NCI-H526 treated with DMSO at 0.1 percent for 48 hours (cell line): ENCODE data around the gene IGFLR1.
"Not testable (repeated sequence)": the region's sequence is repeated elsewhere in the genome, so short reads cannot be mapped to it uniquely, and the experiment has no call there.

Source experiments
- DNase-seq: peaks from one replicate; lab custom pipeline; 2025; lab: John Stamatoyannopoulos, UW

The IGFLR1 gene

DNA sequence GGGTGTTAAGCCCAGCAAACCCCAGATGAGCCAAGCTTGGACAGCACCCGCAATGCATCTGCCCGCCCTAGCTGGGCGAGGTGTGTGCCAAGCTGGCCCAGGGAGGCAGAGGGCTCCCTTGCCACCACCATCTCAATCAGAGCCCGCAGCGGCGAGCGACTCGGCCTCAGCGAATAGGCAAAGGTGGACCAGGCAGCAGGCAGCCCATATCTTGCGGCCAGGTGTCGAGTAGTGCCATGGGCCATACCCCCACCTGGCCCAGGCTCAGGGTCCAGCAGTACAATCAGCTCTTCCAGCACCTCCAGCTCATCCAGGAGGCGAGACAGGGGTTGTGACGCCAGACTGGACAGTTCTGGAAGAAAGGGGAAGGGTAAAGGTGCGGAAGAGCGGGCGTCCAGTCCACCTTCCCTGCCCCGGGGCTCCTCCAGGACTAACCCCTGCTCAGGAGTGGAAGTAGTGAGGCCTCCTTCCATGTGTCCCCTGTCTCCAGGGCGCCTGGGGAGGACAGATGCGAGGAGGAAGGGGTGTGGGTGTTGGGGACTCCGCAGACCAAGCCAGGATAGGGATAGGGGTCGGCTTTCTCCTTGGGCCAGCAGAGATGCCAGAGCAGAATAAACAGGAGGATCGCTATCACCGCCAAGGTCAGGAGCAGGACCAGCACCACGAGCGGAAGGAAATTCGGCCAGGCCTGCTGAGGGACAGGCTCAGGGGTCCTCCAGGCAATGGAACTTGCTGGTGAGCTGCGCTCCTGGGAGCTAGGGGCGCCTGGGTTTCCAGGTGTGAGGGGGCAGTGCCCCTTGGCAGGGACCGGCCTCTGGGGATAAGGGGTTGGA, 2.8 kb downstream of the IGFLR1 start:
- no peak for DNase-seq

DNA sequence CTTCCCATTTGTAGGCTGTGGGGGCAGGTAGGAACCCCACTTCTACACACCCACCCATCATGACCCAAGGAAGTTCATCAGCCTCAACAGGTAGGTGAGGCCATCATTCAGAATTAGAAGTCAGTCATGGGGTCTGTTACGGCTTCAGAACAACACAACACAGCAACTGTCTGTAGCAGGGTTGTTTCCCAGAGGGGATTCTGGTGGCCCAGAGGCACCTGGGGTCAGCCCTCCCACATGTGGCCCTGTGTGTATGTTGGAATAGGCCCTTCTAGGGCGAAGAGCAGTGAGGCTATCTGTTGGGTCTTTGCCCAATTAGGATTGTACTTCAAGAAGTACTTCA, 3.4 kb downstream of the IGFLR1 start:
- no peak for DNase-seq

DNA sequence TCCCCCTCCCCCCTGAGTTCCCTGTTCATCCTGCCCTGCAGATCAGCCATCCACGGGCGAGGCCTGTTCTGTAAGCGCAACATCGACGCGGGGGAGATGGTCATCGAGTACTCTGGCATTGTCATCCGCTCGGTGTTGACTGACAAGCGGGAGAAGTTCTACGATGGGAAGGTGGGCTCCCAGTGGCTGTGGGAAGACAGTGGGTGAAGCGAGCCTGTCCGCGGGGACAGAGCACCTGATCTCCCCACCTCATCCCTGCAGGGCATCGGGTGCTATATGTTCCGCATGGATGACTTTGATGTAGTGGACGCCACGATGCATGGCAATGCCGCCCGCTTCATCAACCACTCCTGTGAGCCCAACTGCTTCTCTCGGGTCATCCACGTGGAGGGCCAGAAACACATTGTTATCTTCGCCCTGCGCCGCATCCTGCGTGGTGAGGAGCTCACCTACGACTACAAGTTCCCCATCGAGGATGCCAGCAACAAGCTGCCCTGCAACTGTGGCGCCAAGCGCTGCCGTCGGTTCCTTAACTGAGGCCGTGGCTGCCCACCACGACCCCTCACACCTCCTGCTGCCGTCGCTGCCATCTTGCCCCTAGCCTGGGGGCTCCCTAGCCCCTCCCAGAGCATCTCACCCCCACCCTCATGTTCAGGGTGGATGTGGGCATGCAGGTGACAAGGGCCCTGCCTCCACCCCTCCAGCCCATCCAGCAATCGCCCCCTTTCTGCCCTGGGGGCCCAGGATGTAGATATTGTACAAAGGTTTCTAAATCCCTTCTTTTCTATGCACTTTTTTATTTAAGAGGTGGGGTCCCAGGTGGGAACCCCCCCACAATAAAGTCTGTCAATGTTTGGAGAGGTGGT, 4.0 kb downstream of the IGFLR1 start:
- no peak for DNase-seq

DNA sequence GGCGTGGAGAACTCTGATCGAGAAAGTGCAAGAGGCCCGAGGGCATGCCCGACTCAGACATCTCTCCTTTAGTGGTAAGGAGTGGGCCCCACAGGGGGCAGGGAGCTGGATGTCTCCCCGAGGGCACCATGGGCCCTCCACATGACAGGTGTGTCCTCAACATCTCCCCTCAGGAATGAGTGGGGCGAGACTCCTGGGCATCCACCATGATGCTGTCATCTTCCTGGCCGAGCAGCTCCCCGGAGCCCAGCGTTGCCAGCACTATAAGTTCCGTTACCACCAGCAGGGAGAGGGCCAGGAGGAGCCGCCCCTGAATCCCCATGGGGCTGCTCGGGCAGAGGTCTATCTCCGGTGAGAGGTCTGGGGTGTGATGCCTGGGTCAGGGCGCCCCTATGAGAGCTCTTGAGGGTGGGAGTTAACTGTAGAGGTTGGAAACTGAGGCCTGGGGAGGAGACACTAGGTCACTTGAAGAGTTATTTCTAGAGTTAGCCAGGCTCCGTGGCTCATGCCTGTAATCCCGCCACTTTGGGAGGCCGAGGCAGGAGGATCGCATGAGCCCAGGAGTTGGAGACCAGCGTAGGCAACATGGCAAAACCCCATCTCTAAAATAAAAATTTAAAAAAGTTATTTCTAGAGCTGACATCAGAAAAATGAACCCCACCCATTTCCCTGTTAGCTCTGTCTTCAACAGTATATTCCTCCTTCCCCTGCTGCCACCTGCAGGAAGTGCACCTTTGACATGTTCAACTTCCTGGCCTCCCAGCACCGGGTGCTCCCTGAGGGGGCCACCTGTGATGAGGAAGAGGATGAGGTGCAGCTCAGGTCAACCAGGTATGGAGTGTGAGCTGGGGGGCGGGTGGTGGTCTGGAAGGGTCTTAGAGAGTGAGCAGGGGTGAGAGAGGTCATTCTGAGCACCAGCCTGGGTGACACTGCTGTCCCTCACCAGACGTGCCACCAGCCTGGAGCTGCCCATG, 5.1 kb downstream of the IGFLR1 start:
- no peak for DNase-seq

DNA sequence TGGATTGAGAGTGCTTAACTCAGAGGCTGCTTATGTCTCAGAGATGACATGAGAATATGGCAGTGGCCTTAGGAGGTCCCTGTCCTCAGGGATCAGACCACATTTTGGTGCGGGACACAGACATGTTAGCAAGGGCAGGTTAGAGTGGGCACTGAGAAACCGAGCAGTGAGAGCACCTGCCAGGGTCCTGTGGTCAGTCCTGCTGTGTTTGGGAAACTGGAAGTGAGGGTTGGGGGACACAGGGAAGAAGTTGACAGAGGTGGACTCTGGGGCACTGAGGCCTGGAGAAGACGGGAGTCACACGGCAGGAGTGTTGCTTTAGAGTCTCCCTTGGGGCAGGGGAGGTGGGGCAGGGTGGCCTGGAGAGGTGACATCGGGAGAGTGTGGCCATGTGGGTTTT, 7.4 kb downstream of the IGFLR1 start:
- DNase-seq = no peak

DNA sequence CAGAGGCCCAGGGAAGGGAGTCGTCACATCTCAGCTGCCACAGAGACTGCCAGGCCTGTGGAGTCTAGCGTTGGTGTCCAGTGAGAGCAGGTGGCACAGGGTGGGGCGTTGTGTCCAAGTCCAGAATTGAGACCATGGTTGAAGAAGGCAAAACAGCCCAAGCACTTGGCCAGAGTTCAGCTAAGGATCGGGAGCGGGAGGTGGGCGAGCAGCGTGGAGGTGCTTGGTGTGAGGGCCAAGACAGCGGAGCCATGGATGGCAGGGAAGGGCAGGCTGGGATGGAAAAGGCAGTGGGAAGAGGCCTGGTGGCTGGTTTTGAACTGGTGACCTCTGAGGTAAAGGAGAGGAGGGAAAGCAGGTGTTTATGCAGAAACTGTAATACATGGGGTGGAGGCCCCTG, 8.0 kb downstream of the IGFLR1 start:
- no peak for DNase-seq

DNA sequence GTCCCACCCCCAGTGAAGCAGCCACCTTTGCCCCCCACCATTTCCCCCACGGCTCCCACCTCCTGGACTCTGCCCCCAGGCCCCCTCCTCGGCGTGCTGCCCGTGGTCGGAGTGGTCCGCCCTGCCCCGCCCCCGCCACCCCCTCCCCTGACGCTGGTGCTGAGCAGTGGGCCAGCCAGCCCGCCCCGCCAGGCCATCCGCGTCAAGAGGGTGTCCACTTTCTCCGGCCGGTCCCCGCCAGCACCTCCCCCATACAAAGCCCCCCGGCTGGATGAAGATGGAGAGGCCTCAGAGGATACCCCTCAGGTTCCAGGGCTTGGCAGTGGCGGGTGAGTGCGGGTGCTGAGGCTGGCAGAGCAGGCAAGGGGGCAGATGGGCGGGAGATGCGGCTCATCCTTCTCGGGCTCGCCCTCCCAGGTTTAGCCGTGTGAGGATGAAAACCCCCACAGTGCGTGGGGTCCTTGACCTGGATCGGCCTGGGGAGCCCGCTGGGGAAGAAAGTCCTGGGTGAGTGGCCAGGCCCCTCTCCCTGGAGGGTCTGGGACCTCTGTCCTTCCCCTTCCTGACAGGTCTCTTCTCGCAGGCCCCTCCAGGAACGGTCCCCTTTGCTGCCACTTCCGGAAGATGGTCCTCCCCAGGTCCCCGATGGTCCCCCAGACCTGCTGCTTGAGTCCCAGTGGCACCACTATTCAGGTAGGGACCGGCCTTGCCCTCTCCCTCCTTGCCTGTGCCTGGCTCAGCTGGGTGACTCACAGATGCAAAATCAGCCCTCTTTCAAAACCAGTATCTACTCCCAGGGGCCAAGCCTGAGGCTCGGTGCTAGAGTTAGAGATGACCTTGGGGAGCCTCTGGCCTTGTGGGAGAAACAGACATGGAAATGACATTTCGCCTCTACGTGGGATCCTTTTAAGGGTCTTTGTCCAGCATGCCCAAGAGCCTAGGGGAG, 8.8 kb downstream of the IGFLR1 start:
- DNase-seq = no peak

DNA sequence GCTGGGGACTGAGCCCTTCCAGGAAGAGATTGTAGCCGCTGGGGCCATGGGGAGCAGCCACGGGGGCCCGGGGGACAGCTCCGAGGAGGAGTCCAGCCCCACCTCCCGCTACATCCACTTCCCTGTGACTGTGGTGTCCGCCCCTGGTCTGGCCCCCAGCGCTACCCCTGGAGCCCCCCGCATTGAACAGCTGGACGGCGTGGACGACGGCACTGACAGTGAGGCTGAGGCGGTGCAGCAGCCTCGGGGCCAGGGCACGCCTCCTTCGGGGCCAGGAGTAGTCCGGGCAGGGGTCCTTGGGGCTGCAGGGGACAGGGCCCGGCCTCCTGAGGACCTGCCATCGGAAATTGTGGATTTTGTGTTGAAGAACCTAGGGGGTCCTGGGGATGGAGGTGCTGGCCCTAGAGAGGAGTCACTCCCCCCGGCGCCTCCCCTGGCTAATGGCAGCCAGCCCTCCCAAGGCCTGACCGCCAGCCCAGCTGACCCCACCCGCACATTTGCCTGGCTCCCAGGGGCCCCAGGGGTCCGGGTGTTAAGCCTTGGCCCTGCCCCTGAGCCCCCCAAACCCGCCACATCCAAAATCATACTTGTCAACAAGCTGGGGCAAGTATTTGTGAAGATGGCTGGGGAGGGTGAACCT, 9.6 kb downstream of the IGFLR1 start:
- DNase-seq = no peak

DNA sequence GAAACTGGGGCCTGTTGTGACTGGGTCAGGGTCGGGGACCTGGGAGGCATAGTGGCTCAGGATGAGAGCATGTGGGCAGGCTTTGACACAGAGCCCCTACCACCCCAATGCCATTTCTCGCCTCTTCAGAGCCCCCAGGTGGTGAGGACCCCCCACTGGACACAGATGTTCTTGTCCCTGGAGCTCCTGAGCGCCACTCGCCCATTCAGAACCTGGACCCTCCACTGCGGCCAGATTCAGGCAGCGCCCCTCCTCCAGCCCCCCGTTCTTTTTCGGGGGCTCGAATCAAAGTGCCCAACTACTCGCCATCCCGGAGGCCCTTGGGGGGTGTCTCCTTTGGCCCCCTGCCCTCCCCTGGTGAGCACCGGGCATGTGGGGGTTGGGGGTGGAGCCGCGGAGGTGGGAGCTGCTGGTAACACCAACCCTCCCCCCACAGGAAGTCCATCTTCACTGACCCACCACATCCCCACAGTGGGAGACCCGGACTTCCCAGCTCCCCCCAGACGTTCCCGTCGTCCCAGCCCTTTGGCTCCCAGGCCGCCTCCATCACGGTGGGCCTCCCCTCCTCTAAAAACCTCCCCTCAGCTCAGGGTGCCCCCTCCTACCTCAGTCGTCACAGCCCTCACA, 10.4 kb downstream of the IGFLR1 start:
- DNase-seq = no peak

DNA sequence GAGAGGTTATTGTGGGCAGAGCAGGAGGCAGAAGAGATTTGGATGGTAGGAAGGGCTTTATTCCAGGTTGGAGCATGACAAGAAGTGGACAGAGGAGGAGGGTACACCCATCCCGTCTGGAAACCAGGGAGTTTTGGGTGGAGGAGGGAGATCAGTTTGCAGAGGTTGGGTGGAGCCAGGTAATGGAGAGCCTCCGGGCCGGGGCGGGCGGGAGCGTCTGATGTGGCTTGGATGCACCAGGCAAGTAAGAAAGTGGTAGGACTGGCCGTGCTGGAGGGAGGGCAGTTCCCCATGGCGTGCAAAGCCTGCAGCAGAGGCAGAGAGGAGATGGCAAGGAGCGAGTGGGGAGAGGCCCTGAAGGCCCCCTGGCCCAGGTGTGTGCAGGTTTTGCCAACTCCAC, 10.9 kb downstream of the IGFLR1 start:
- no peak for DNase-seq

DNA sequence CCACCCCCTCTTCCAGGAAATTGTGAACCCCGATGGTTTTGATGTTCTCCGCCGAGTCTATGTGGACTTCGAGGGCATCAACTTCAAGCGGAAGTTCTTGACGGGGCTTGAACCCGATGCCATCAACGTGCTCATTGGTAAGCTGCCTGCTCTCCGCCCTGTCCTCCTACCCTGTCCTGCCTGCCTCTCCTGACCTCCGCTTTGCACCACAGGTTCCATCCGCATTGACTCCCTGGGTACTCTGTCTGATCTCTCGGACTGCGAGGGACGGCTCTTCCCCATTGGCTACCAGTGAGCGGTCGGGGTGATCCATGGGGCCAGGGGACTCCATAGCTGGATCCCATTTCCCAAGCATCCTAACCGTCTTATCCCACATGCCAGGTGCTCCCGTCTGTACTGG, 11.9 kb downstream of the IGFLR1 start:
- DNase-seq = no peak

DNA sequence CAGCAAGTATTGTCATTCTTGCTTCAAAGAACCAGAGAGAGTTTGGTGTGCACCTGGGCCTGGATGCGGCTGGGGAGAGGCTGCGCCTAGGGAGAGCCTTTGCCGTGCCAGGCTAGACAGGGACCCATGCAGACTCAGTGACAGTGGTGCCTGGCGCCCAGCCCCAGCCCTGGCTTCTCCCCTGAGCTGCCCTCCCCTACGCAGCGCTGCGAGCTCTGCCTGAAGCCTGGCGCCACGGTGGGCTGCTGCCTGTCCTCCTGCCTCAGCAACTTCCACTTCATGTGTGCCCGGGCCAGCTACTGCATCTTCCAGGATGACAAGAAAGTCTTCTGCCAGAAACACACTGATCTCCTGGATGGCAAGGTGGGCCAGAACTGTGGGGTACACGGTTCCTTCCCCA, 12.5 kb downstream of the IGFLR1 start:
- no peak for DNase-seq

DNA sequence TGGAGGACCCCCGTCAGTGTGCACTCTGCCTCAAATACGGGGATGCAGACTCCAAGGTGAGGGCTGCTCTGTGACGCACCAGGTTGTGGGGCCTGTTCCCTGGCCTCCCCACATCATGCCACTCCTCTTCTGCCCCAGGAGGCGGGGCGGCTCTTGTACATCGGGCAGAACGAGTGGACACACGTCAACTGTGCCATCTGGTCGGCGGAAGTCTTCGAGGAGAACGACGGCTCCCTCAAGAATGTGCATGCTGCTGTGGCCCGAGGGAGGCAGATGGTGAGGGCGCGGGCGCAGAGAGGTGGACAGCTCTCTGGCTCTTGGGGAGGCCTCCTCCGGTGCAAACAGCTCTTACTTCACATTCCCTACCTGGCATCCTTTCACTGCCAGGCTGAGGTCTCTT, 13.2 kb downstream of the IGFLR1 start:
- DNase-seq = no peak

DNA sequence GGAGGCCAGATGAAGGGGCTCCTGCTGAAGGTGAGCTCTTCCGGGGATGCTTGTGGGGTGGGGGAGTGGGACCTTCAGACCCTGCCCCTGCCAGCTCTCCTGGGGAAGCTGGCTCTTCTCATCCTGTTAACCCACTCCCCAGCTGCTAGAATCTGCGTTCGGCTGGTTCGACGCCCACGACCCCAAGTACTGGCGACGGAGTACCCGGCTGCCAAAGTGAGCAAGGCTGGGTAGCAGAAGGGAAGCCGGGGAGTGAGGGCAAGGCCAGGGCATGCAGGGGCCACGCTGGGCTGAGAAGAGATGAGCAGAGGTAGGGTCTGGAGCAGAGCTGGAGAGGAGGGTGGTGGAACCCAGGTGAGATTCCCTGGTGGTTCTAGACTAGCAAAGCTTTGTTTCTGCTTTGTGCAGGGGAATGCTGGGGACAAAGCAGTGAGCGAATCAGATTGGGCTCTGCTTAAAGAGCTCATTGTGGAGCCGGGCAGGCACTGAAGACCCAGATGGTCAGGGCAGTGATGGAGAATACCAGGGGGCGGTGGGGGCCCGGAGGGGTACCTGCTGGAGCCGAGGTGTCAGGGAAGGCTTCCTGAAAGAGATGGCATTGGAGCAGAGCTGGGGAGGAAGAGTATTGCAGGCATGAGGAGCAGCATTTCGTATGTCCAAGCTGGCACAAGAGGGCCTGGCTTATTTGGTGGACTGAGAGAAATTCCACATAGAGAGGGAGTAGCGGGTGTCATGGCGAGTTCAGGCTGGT, 14.1 kb downstream of the IGFLR1 start:
- DNase-seq = no peak

DNA sequence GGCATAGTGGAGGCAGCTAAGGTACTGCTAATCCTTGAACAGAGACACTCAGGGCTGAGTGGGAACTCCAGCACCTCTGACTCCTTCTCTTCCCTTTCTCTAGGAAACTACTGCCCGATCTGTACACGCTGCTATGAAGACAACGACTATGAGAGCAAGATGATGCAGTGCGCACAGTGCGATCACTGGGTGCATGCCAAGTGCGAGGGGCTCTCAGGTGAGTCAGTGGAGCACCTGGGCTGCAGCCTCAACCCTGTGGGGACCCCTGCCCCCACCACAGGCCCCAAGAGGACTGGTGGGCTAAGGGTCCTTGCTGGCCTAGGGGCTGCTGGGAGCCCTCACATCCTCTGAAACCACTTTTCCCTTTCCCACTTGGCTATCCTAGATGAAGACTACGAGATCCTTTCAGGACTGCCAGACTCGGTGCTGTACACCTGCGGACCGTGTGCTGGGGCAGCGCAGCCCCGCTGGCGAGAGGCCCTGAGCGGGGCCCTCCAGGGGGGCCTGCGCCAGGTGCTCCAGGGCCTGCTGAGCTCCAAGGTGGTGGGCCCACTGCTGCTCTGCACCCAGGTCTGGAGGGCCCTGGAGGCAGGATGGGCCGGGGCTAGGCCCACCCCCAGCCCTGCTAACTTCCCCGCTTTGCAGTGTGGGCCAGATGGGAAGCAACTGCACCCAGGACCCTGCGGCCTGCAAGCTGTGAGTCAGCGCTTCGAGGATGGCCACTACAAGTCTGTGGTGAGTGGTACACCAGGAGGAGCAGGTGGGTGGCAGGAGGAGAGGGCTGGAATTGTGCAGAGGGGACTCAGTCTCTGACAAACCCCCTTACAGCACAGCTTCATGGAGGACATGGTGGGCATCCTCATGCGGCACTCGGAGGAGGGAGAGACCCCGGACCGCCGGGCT, 14.9 kb downstream of the IGFLR1 start:
- DNase-seq = no peak

DNA sequence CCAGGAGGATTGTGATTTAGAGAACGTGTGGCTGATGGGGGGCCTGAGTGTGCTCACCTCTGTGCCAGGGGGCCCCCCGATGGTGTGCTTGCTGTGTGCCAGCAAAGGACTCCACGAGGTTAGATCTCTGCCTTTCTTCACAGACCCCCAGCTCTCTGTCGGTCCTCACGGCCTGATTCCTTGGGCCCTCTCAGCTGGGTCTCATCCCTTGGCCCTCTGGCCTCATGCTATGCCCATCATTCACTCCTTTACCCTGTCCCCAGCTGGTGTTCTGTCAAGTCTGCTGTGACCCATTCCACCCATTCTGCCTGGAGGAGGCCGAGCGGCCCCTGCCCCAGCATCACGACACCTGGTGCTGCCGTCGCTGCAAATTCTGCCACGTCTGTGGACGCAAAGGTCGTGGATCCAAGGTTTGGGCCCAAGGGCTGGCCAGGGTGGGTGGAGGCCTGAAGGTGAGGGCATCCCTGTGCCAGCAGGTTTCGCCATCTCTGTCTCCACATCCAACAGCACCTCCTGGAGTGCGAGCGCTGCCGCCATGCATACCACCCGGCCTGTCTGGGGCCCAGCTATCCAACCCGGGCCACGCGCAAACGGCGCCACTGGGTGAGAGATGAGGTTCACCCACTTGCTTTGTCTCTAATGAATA, 16.9 kb downstream of the IGFLR1 start:
- DNase-seq = no peak

DNA sequence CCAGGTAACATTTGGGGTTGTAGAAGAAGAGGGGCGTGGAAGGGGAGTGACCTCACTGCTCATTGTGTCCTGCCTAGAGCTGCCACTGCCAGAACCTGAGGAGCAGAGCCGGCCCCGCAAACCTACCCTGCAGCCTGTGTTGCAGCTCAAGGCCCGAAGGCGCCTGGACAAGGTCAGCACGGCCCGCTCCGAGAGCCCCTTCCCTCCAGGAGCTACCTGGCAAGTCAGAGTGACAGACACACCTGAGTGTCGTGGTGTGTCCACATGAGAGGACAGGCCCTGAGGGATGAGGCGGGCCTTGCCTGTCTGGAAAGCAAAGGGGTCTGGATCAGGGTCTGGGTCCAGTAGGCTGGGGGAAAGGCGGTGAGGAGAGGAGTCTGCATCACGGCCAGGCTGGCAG, 17.7 kb downstream of the IGFLR1 start:
- no peak for DNase-seq

DNA sequence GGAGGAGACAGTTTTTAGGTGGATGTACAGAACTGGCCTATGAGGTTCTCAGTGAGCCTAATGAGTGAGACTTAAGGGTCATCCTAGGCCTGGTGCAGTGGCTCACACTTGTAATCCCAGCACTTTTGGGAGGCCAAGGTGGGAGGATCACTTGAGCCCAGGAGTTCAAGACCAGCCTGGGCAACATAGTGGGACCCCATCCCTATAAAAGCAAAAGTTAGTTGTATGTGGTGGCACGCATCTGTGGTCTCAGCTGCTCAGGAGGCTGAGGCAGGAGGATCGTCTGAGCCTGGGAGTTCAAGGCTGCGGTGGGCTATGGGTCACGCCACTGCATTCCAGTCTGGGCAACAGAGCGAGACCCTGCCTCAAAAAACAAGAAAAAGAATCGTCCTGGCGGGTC, 18.1 kb downstream of the IGFLR1 start:
- not testable (repeated sequence) for DNase-seq
